NT2/D1 (cell line): ENCODE data around the gene ARID3B.
"Not testable (repeated sequence)": the region's sequence is repeated elsewhere in the genome, so short reads cannot be mapped to it uniquely, and the experiment has no call there.

ENCODE experiments used
- DNase-seq: peaks from one replicate; pipeline ENCODE4 v3.0.0-alpha.2; 2011; ENCODE audit warnings: low read depth, low spot score
- H3K27me3 ChIP-seq: 2 replicates; pipeline ENCODE4 v1.6.0; 2011; ENCODE audit warnings: mild to moderate bottlenecking; ENCODE audit not compliant: insufficient read length, insufficient read depth
- H3K36me3 ChIP-seq: 2 replicates; pipeline ENCODE4 v1.6.1; 2011; ENCODE audit warnings: mild to moderate bottlenecking, low read length, mixed read lengths; ENCODE audit not compliant: insufficient read depth, insufficient read length
- H3K4me1 ChIP-seq: 2 replicates; pipeline ENCODE4 v1.5.1; 2011; ENCODE audit not compliant: insufficient read depth, insufficient read length
- H3K4me3 ChIP-seq: 2 replicates; pipeline ENCODE4 v1.5.1; 2011; ENCODE audit warnings: low read depth; ENCODE audit not compliant: insufficient read length
- H3K9ac ChIP-seq: 2 replicates; pipeline ENCODE4 v1.6.0; 2011; ENCODE audit warnings: low read depth; ENCODE audit not compliant: insufficient read length
- H3K9me3 ChIP-seq: 2 replicates; pipeline ENCODE4 v1.5.1; 2011; ENCODE audit warnings: mild to moderate bottlenecking, low read length; ENCODE audit not compliant: insufficient read depth
- SUZ12 ChIP-seq: IDR thresholded peaks from 2 replicates; pipeline ENCODE4 v1.6.1; 2011; ENCODE audit not compliant: insufficient read length, insufficient read depth; ENCODE audit errors: extremely low read depth
- YY1 ChIP-seq: IDR thresholded peaks from 2 replicates; pipeline ENCODE4 v1.6.1; 2011; ENCODE audit not compliant: insufficient read length, insufficient read depth
- ZNF274 ChIP-seq: IDR thresholded peaks from 2 replicates; pipeline ENCODE4 v1.6.1; 2011; ENCODE audit warnings: mild to moderate bottlenecking, low read depth, low read length

Gene ARID3B

DNA sequence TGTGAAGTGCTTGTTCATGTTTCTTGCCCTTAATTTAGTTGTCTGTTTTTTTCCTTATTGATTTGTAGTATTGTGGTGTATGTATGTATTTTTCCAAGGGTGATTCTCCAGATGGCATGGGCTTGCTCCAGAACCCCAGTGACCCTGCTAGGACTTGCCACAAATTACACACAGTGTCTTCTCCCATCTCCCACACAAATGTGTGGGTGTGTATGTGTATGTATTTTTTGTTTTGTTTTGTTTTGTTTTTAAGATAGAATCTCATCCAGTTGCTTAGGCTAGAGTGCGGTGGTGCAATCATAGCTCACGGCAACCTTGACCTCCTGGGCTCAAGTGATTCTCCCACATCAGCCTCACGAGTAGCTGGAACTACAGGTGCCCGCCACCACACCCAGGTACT is 36.2 kb upstream of the ARID3B start:
- Histone ChIP-seq H3K4me3 (no peak overlapping the region), H3K9ac (no peak overlapping the region), H3K9me3 (no peaks in the 10 kb centered on the region), H3K27me3 (no peaks in the 10 kb centered on the region), H3K36me3 (peaks cover 10% of the 10 kb centered on the region), H3K4me1 (no peaks in the 10 kb centered on the region)
- TF ChIP-seq YY1 (no peak), ZNF274 (no peak)
- DNase-seq = no peak

GRCh38 chr15:74505837-74506514 is 35.0 kb upstream of the ARID3B start:
- H3K9ac ChIP-seq = no peak overlapping the region

GRCh38 chr15:74506515-74506840 is 34.5 kb upstream of the ARID3B start:
- H3K27me3 ChIP-seq = no peaks in the 10 kb centered on the region
- TF ChIP-seq SUZ12 (no peak), YY1 (no peak), ZNF274 (no peak)
- DNase-seq = no peak
- H3K36me3 ChIP-seq = peaks cover 10% of the 10 kb centered on the region
- H3K9me3 ChIP-seq = no peaks in the 10 kb centered on the region
- no peak overlapping the region for H3K9ac ChIP-seq
- H3K4me3 ChIP-seq = no peak overlapping the region
- H3K4me1 ChIP-seq = no peaks in the 10 kb centered on the region

More at GRCh38 chr15:74505837-74506514, 35.0 kb upstream of the ARID3B start:
- Histone ChIP-seq H3K9me3 (no peaks in the 10 kb centered on the region), H3K4me3 (no peak overlapping the region), H3K4me1 (no peaks in the 10 kb centered on the region), H3K27me3 (no peaks in the 10 kb centered on the region), H3K36me3 (peaks cover 10% of the 10 kb centered on the region)
- TF ChIP-seq SUZ12 (no peak), ZNF274 (no peak), YY1 (no peak)
- no peak for DNase-seq

DNA sequence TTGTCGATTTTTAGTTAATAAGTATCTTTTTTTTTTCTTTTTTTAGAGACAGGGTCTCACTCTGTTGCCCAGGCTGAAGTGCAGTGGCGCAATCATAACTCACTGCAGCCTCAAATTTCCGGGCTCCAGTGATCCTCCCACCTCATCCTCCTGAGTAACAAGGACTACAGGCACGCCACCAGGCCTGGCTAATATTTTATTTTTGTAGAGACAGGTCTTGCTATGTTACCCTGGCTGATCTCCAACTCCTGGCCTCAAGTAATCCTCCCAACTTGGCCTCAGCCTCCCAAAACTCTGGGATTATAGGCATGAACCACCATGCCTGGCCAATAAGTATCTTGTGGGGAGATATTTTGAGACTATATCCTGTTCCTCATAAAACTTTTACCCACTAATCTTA is 29.4 kb upstream of the ARID3B start:
- H3K4me3 ChIP-seq = no peak overlapping the region
- no peaks in the 10 kb centered on the region for H3K27me3 ChIP-seq
- no peaks in the 10 kb centered on the region for H3K9me3 ChIP-seq
- H3K9ac ChIP-seq = no peak overlapping the region
- DNase-seq = no peak
- H3K36me3 ChIP-seq = no peaks in the 10 kb centered on the region
- no peaks in the 10 kb centered on the region for H3K4me1 ChIP-seq
- no peak for TF ChIP-seq YY1
- no peak for TF ChIP-seq SUZ12
- TF ChIP-seq ZNF274 = no peak

GRCh38 chr15:74514059-74514458 is 27.0 kb upstream of the ARID3B start:
- not testable (repeated sequence) for H3K4me1 ChIP-seq, H3K9me3 ChIP-seq, H3K36me3 ChIP-seq, H3K4me3 ChIP-seq, H3K27me3 ChIP-seq, DNase-seq, H3K9ac ChIP-seq

DNA sequence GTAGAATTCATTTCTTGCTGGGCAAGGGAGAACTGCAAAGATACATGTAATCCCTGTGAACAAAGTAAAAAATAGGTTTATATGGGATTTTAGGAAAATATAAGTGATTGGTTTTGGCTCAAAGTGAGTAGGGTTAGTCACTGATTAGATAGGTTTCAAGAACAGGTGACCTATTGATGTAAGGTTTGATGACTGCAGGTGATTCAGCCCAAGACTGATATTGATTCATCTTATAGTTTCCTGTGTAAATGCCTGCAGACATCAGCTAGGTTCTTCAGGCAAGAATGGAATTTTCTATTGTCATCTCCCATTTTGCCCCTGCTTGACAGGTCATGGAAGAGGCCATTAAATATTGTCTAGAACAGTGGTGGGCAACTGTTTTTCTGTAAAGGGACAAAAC is 23.9 kb upstream of the ARID3B start:
- no peaks in the 10 kb centered on the region for H3K27me3 ChIP-seq
- no peak overlapping the region for H3K4me3 ChIP-seq
- H3K9ac ChIP-seq = no peak overlapping the region
- H3K4me1 ChIP-seq = no peaks in the 10 kb centered on the region
- no peak for DNase-seq
- H3K36me3 ChIP-seq = no peaks in the 10 kb centered on the region
- no peak for TF ChIP-seq YY1
- no peak for TF ChIP-seq SUZ12
- TF ChIP-seq ZNF274 = no peak
- H3K9me3 ChIP-seq = no peaks in the 10 kb centered on the region

GRCh38 chr15:74519311-74519710 is 21.7 kb upstream of the ARID3B start:
- Histone ChIP-seq H3K9me3 (no peaks in the 10 kb centered on the region), H3K4me1 (no peaks in the 10 kb centered on the region), H3K27me3 (no peaks in the 10 kb centered on the region), H3K9ac (no peak overlapping the region), H3K4me3 (no peak overlapping the region), H3K36me3 (no peaks in the 10 kb centered on the region)
- no peak for DNase-seq
- TF ChIP-seq YY1 (no peak), SUZ12 (no peak), ZNF274 (no peak)

- no peak overlapping the region for H3K4me3 ChIP-seq
- no peaks in the 10 kb centered on the region for H3K9me3 ChIP-seq
- no peak for DNase-seq
- TF ChIP-seq YY1 (no peak), SUZ12 (no peak), ZNF274 (no peak)
- no peaks in the 10 kb centered on the region for H3K36me3 ChIP-seq
- no peak overlapping the region for H3K9ac ChIP-seq
- no peaks in the 10 kb centered on the region for H3K27me3 ChIP-seq
- H3K4me1 ChIP-seq = no peaks in the 10 kb centered on the region
These were observed 20.6 kb upstream of the ARID3B start for GRCh38 chr15:74520407-74520806.
